ENCODE measurements around the gene SYT9.
A peak's percentile ranks its signal among the peaks of the same experiment; 100 is the strongest.
"Not testable (repeated sequence)": the region's sequence is repeated elsewhere in the genome, so short reads cannot be mapped to it uniquely, and the experiment has no call there.

Gene SYT9

GRCh38 chr11:7493670-7494069, 242.0 kb downstream of the SYT9 start:
- no peak for DNase-seq (ENCODE audit: low read depth, low spot score)
- H3K27ac ChIP-seq: peak overlapping the region; percentile 38

GRCh38 chr11:7494086-7494745, 242.5 kb downstream of the SYT9 start:
- DNase-seq (ENCODE audit: low read depth, low spot score): peak; percentile 27
- H3K27ac ChIP-seq: peak overlapping the region; percentile 38

GRCh38 chr11:7495882-7496551, 244.3 kb downstream of the SYT9 start:
- no peak overlapping the region for H3K27ac ChIP-seq
- no peak for DNase-seq (ENCODE audit: low read depth, low spot score)

- no peak overlapping the region for H3K27ac ChIP-seq
- no peak for DNase-seq (ENCODE audit: low read depth, low spot score)
Measured at GRCh38 chr11:7498193-7498592, 246.5 kb downstream of the SYT9 start.

- DNase-seq (ENCODE audit: low read depth, low spot score): no peak
- H3K27ac ChIP-seq: no peak overlapping the region
Measured at GRCh38 chr11:7499081-7499480, 247.4 kb downstream of the SYT9 start.

- no peak for DNase-seq (ENCODE audit: low read depth, low spot score)
- H3K27ac ChIP-seq: no peak overlapping the region
Measured at GRCh38 chr11:7500251-7500650, 248.5 kb downstream of the SYT9 start.

- no peak for DNase-seq (ENCODE audit: low read depth, low spot score)
Measured at GRCh38 chr11:7501251-7501650, 249.5 kb downstream of the SYT9 start.

GRCh38 chr11:7501894-7502293, 250.2 kb downstream of the SYT9 start:
- no peak for DNase-seq (ENCODE audit: low read depth, low spot score)
- no peak overlapping the region for H3K27ac ChIP-seq

More at GRCh38 chr11:7501251-7501650, 249.5 kb downstream of the SYT9 start:
- H3K27ac ChIP-seq: no peak overlapping the region

- H3K27ac ChIP-seq: no peak overlapping the region
- DNase-seq (ENCODE audit: low read depth, low spot score): no peak
Measured at GRCh38 chr11:7506243-7506642, 254.5 kb downstream of the SYT9 start.

- H3K27ac ChIP-seq: no peak overlapping the region
- DNase-seq (ENCODE audit: low read depth, low spot score): no peak
Measured at GRCh38 chr11:7508087-7508486, 256.4 kb downstream of the SYT9 start.

- no peak for DNase-seq (ENCODE audit: low read depth, low spot score)
Measured at GRCh38 chr11:7509966-7510365, 258.3 kb downstream of the SYT9 start.

GRCh38 chr11:7511401-7511800, 259.7 kb downstream of the SYT9 start:
- DNase-seq (ENCODE audit: low read depth, low spot score): no peak
- H3K27ac ChIP-seq: no peak overlapping the region

More at GRCh38 chr11:7509966-7510365, 258.3 kb downstream of the SYT9 start:
- H3K27ac ChIP-seq: no peak overlapping the region

- no peak for DNase-seq (ENCODE audit: low read depth, low spot score)
- H3K27ac ChIP-seq: peak overlapping the region; percentile 62
Measured at GRCh38 chr11:7512525-7513233, 261.0 kb downstream of the SYT9 start.

- no peak for DNase-seq (ENCODE audit: low read depth, low spot score)
- H3K27ac ChIP-seq: peak within 1 kb of the TSS; percentile 62
Measured at GRCh38 chr11:7513234-7514098, 261.8 kb downstream of the SYT9 start, which contains the start of gene PPFIBP2. PPFIBP2 (plus strand) TSS chr11:7513999; CDS start chr11:7549476, 35,477 bp downstream.

GRCh38 chr11:7514099-7514591, 262.4 kb downstream of the SYT9 start:
- peak overlapping the region; percentile 62 for H3K27ac ChIP-seq
- DNase-seq (ENCODE audit: low read depth, low spot score): no peak

GRCh38 chr11:7515447-7515886, 263.8 kb downstream of the SYT9 start:
- no peak overlapping the region for H3K27ac ChIP-seq
- DNase-seq (ENCODE audit: low read depth, low spot score): no peak

- no peak for DNase-seq (ENCODE audit: low read depth, low spot score)
Measured at GRCh38 chr11:7516475-7516874, 264.8 kb downstream of the SYT9 start.

GRCh38 chr11:7517743-7518142, 266.0 kb downstream of the SYT9 start:
- H3K27ac ChIP-seq; DNase-seq (ENCODE audit: low read depth, low spot score): not testable (repeated sequence)

More at GRCh38 chr11:7516475-7516874, 264.8 kb downstream of the SYT9 start:
- H3K27ac ChIP-seq: no peak overlapping the region

Measured in epithelial cell of prostate (primary cell).